IMR-90 (cell line): Measurements from ENCODE around the gene FFAR2. TPM values are rescaled to one million over a fixed set of nuclear protein-coding genes. Genes with fewer than 3 reads are reported as not detected.
"Not testable (repeated sequence)": the region's sequence is repeated elsewhere in the genome, so short reads cannot be mapped to it uniquely, and the experiment has no call there.

Experiments used
- ATAC-seq: fragments of 200-7000 bp; cut with Tn5 transposase; 2 replicates; pipeline ENCODE4 v1.9.1; 2020; ENCODE audit warnings: low read depth, mild to moderate bottlenecking, moderate library complexity
- BruUV-seq: library from RNA; stranded (reverse); fragments of 400-500 nt; replicated peaks from 2 replicates; lab custom pipeline; 2021; lab: Mats Ljungman, UMichigan
- CTCF ChIA-PET: fragments of 300-600 bp; formaldehyde crosslinking; extraction: SDS; loops from one replicate; lab custom pipeline; 2021; ENCODE audit warnings: antibody characterized with exemption; lab: Yijun Ruan, JAX
- POLR2A ChIA-PET: fragments of 300-600 bp; sonication (Branson Sonifier 250); formaldehyde crosslinking; loops from one replicate; lab custom pipeline; 2022; ENCODE audit warnings: antibody characterized with exemption; ENCODE audit not compliant: unreplicated experiment; lab: Charles Lee
- DNase-seq: peaks from one replicate; pipeline ENCODE4 v3.0.0; 2013
- H2AFZ ChIP-seq: replicated peaks from 2 replicates; pipeline ENCODE3; 2013; ENCODE audit warnings: low read length, mild to moderate bottlenecking; ENCODE audit not compliant: poor library complexity
- H2AK5ac ChIP-seq: 2 replicates; pipeline ENCODE4 v1.6.1; 2013; ENCODE audit warnings: low read depth, low read length, inconsistent platforms
- H2AK9ac ChIP-seq: replicated peaks from 2 replicates; pipeline ENCODE3; 2013; ENCODE audit warnings: mild to moderate bottlenecking, low read depth, low read length, moderate library complexity; ENCODE audit not compliant: poor library complexity
- H2BK120ac ChIP-seq: 2 replicates; pipeline ENCODE4 v1.6.1; 2013; ENCODE audit warnings: low read depth, low read length, inconsistent platforms
- H2BK15ac ChIP-seq: 3 replicates; pipeline ENCODE4 v1.6.1; 2013; ENCODE audit warnings: low read depth, low read length, inconsistent platforms
- H2BK20ac ChIP-seq: 2 replicates; pipeline ENCODE4 v1.6.1; 2013; ENCODE audit warnings: low read depth, mild to moderate bottlenecking, inconsistent platforms, low read length, moderate library complexity
- H2BK5ac ChIP-seq: 2 replicates; pipeline ENCODE4 v1.6.1; 2013; ENCODE audit warnings: mild to moderate bottlenecking, low read depth, low read length, inconsistent platforms; ENCODE audit not compliant: poor library complexity, severe bottlenecking
- H3K14ac ChIP-seq: replicated peaks from 2 replicates; pipeline ENCODE4 v1.6.1; 2013; ENCODE audit warnings: low read depth, low read length, inconsistent platforms
- H3K18ac ChIP-seq: 2 replicates; pipeline ENCODE4 v1.6.1; 2013; ENCODE audit warnings: low read depth, low read length, control low read depth
- H3K23ac ChIP-seq: 2 replicates; pipeline ENCODE4 v1.6.1; 2013; ENCODE audit warnings: low read depth, low read length, inconsistent platforms
- H3K27ac ChIP-seq: 2 replicates; pipeline ENCODE4 v1.5.1; 2013; ENCODE audit warnings: mild to moderate bottlenecking, control low read depth, low read length; ENCODE audit not compliant: insufficient read depth
- H3K27me3 ChIP-seq: 2 replicates; pipeline ENCODE4 v1.6.1; 2013; ENCODE audit warnings: low read length; ENCODE audit not compliant: control insufficient read depth, insufficient read depth
- H3K36me3 ChIP-seq: 2 replicates; pipeline ENCODE4 v1.6.1; 2013; ENCODE audit warnings: low read length, mixed read lengths; ENCODE audit not compliant: control insufficient read depth, insufficient read depth
- H3K4ac ChIP-seq: 2 replicates; pipeline ENCODE4 v1.6.1; 2013; ENCODE audit warnings: low read depth, low read length, inconsistent platforms
- H3K4me1 ChIP-seq: 2 replicates; pipeline ENCODE4 v1.6.1; 2013; ENCODE audit warnings: low read length, mixed read lengths; ENCODE audit not compliant: control insufficient read depth, insufficient read depth
- H3K4me2 ChIP-seq: 2 replicates; pipeline ENCODE4 v1.6.1; 2013; ENCODE audit warnings: low read depth, mild to moderate bottlenecking, control low read depth, low read length, moderate library complexity
- H3K4me3 ChIP-seq: 2 replicates; pipeline ENCODE4 v1.5.1; 2013; ENCODE audit warnings: low read depth, mild to moderate bottlenecking, control low read depth, low read length, moderate library complexity; ENCODE audit not compliant: insufficient read depth
- H3K56ac ChIP-seq: 2 replicates; pipeline ENCODE4 v1.6.1; 2013; ENCODE audit warnings: low read length, inconsistent platforms; ENCODE audit not compliant: insufficient read depth; ENCODE audit errors: extremely low read depth
- H3K79me1 ChIP-seq, 2 experiments: 2 replicates each; pipeline ENCODE4 v1.6.1; 2013; ENCODE audit warnings: low read length in 2 of 2, inconsistent platforms in 1 of 2, low read depth in 1 of 2
- H3K9ac ChIP-seq: 2 replicates; pipeline ENCODE4 v1.6.1; 2013; ENCODE audit warnings: low read depth, low read length, control low read depth
- H3K9me1 ChIP-seq: 2 replicates; pipeline ENCODE4 v1.6.1; 2013; ENCODE audit warnings: low read length, inconsistent platforms; ENCODE audit not compliant: insufficient read depth
- H3K9me3 ChIP-seq: 2 replicates; pipeline ENCODE4 v1.6.1; 2013; ENCODE audit warnings: low read length; ENCODE audit not compliant: control insufficient read depth, insufficient read depth
- H4K20me1 ChIP-seq: 2 replicates; pipeline ENCODE4 v1.6.1; 2013; ENCODE audit warnings: low read length, inconsistent platforms; ENCODE audit not compliant: insufficient read depth
- H4K5ac ChIP-seq: 2 replicates; pipeline ENCODE4 v1.6.1; 2013; ENCODE audit warnings: mild to moderate bottlenecking, low read depth, low read length, control low read depth
- H4K8ac ChIP-seq, 2 experiments: 2 replicates each; pipeline ENCODE4 v1.6.1; 2013; ENCODE audit warnings: low read depth in 2 of 2, low read length in 2 of 2, control low read depth in 1 of 2, inconsistent platforms in 1 of 2
- H4K91ac ChIP-seq: 2 replicates; pipeline ENCODE4 v1.6.1; 2013; ENCODE audit warnings: low read depth, low read length, inconsistent platforms; ENCODE audit not compliant: insufficient read depth
- BHLHE40 ChIP-seq: fragments of 150-350 bp; IDR thresholded peaks from 2 replicates; pipeline ENCODE4 v1.6.1; 2016; ENCODE audit warnings: mild to moderate bottlenecking, low read depth, low read length
- WGBS, 2 experiments: methylation state at CpG; one replicate each; pipeline versions ENCODE4 v1.1.5 to v1.1.7; 2013; ENCODE audit warnings: missing lambda C conversion rate in 2 of 2; ENCODE audit not compliant: insufficient read length in 1 of 2; ENCODE audit errors: extremely low coverage in 2 of 2; 5-methylcytosine and 5-hydroxymethylcytosine counted together
- dilution Hi-C: fragments of 300-500 bp; cut with HindIII; formaldehyde crosslinking; loops from one replicate; pipeline ENCODE4 v1.14.3; 2018; ENCODE audit warnings: low sequenced_read_pairs; ENCODE audit not compliant: unreplicated experiment
- in situ Hi-C: fragments of 300-500 bp; cut with MboI; formaldehyde crosslinking; loops from 3 replicates; pipeline ENCODE4 v1.14.3; 2019; ENCODE audit warnings: low sequenced_read_pairs, inconsistent platforms, mixed read lengths
- intact Hi-C: fragments of 100-400 bp; cut with micrococcal nuclease; formaldehyde crosslinking; loops from 2 replicates; pipeline ENCODE4 v1.10.0; 2022
- polyA plus RNA-seq, 3 experiments: library from polyadenylated mRNA; depleted of rRNA; stranded (reverse); fragments of >200 nt; gene quantifications; 2 replicates each; pipeline ENCODE4 v1.2.3, GENCODE V29; 2012; ENCODE audit warnings: low replicate concordance in 1 of 3
- total RNA-seq: library from RNA; depleted of rRNA; stranded (reverse); fragments of >200 nt; gene quantifications from 2 replicates; pipeline ENCODE4 v1.2.3, GENCODE V29; 2012

FFAR2 gene
- total and polyA plus RNA-seq, 2 of the 4 experiments (the other 2 are of a cell fraction), result not detected

- Histone ChIP-seq H4K8ac (no peak overlapping the region), H3K4me1 (no peaks in the 10 kb centered on the region), H3K14ac (no peak overlapping the region), H2BK5ac (no peak overlapping the region), H4K91ac (no peak overlapping the region), H3K4me3 (no peak overlapping the region), H2BK120ac (no peak overlapping the region), H2AK9ac (no peak overlapping the region), H3K27me3 (peaks cover 3% of the 10 kb centered on the region), H2BK15ac (no peak overlapping the region), H4K5ac (no peak overlapping the region), H2AK5ac (no peak overlapping the region), H3K18ac (no peak overlapping the region), H4K20me1 (no peaks in the 10 kb centered on the region), H3K4me2 (no peak overlapping the region), H3K9me3 (no peaks in the 10 kb centered on the region), H3K56ac (no peak overlapping the region), H3K27ac (no peak overlapping the region), H2AFZ (no peak overlapping the region), H3K9me1 (no peaks in the 10 kb centered on the region), H3K4ac (no peak overlapping the region), H3K23ac (no peak overlapping the region), H3K9ac (no peak overlapping the region), H2BK20ac (no peak overlapping the region), H3K79me1 (no peaks in the 10 kb centered on the region), H3K36me3 (no peaks in the 10 kb centered on the region)
- intact Hi-C loops (no loop called here), in situ Hi-C loops (no loop called here), dilution Hi-C loops (no loop called here)
- CTCF ChIA-PET, result no interaction called here
- DNase-seq (no peak), ATAC-seq (no peak)
- BruUV-seq, result no TSS peak
- POLR2A ChIA-PET, result interaction anchor here (0.7 kb wide), 1 partner anchor 22 kb away, joined by 3 read pairs; no protein-coding TSS in a partner anchor
- WGBS, 2 experiments, result no CpG with 5 or more reads among the region's 7 CpGs
- no peak for TF ChIP-seq BHLHE40
Observed at GRCh38 chr19:35470128-35470527, 22.1 kb downstream of the FFAR2 start.

GRCh38 chr19:35471075-35471474, 23.0 kb downstream of the FFAR2 start:
- CTCF ChIA-PET, result interaction anchor here (0.6 kb wide), 1 partner anchor 118 kb away, joined by 3 read pairs; no protein-coding TSS in a partner anchor
- H3K27ac ChIP-seq, H2BK120ac ChIP-seq, H3K9ac ChIP-seq, H4K20me1 ChIP-seq, H2AK9ac ChIP-seq, H3K14ac ChIP-seq, H3K4ac ChIP-seq, H2BK5ac ChIP-seq, H3K79me1 ChIP-seq, H3K9me1 ChIP-seq, H2AFZ ChIP-seq, H3K23ac ChIP-seq, in situ Hi-C loops, H3K4me2 ChIP-seq, intact Hi-C loops, H3K4me1 ChIP-seq, H3K9me3 ChIP-seq, H2AK5ac ChIP-seq, BruUV-seq, H4K8ac ChIP-seq, dilution Hi-C loops, POLR2A ChIA-PET, ATAC-seq, H2BK20ac ChIP-seq, H3K27me3 ChIP-seq, H3K18ac ChIP-seq, H2BK15ac ChIP-seq, DNase-seq, H3K56ac ChIP-seq, H3K4me3 ChIP-seq, H3K36me3 ChIP-seq, H4K91ac ChIP-seq, H4K5ac ChIP-seq: not testable (repeated sequence)
- WGBS, 2 experiments, result no CpG with 5 or more reads among the region's 4 CpGs
